Stimulated activated memory B cell treated with anti-CD40 and anti-IgM and Interleukin-4, amounts not matched to agents 10 μg/mL and 1 μg/mL and 100 μg/mL, for 72 hours (primary cell): ENCODE results near the gene SPIRE1.
"Not testable (repeated sequence)": the region's sequence is repeated elsewhere in the genome, so short reads cannot be mapped to it uniquely, and the experiment has no call there.

Experiments used
- ATAC-seq: fragments of 150-1000 bp; cut with Tn5 transposase; 2 replicates; pipeline ENCODE4 v1.10.0; 2021
- H3K27ac Mint-ChIP-seq: one replicate; pipeline ENCODE4 v1.8.0; 2022; ENCODE audit warnings: mild to moderate bottlenecking, mixed read lengths
- H3K27me3 Mint-ChIP-seq: one replicate; pipeline ENCODE4 v1.8.0; 2022; ENCODE audit warnings: mixed read lengths
- H3K36me3 Mint-ChIP-seq: one replicate; pipeline ENCODE4 v1.8.0; 2022; ENCODE audit warnings: mixed read lengths
- H3K4me1 Mint-ChIP-seq: one replicate; pipeline ENCODE4 v1.8.0; 2022; ENCODE audit warnings: mixed read lengths
- H3K4me3 Mint-ChIP-seq: one replicate; pipeline ENCODE4 v1.8.0; 2022; ENCODE audit warnings: mild to moderate bottlenecking, moderate library complexity, mixed read lengths
- H3K9me3 Mint-ChIP-seq: one replicate; pipeline ENCODE4 v1.8.0; 2022; ENCODE audit warnings: mixed read lengths

The SPIRE1 gene

GRCh38 chr18:12630136-12630535, 27.8 kb downstream of the SPIRE1 start:
- Mint-ChIP-seq H3K27me3 (no peaks in the 10 kb centered on the region), H3K36me3 (peaks cover 11% of the 10 kb centered on the region), H3K4me3 (no peak overlapping the region), H3K4me1 (no peaks in the 10 kb centered on the region), H3K27ac (no peak overlapping the region), H3K9me3 (no peaks in the 10 kb centered on the region)
- no peak for ATAC-seq

DNA sequence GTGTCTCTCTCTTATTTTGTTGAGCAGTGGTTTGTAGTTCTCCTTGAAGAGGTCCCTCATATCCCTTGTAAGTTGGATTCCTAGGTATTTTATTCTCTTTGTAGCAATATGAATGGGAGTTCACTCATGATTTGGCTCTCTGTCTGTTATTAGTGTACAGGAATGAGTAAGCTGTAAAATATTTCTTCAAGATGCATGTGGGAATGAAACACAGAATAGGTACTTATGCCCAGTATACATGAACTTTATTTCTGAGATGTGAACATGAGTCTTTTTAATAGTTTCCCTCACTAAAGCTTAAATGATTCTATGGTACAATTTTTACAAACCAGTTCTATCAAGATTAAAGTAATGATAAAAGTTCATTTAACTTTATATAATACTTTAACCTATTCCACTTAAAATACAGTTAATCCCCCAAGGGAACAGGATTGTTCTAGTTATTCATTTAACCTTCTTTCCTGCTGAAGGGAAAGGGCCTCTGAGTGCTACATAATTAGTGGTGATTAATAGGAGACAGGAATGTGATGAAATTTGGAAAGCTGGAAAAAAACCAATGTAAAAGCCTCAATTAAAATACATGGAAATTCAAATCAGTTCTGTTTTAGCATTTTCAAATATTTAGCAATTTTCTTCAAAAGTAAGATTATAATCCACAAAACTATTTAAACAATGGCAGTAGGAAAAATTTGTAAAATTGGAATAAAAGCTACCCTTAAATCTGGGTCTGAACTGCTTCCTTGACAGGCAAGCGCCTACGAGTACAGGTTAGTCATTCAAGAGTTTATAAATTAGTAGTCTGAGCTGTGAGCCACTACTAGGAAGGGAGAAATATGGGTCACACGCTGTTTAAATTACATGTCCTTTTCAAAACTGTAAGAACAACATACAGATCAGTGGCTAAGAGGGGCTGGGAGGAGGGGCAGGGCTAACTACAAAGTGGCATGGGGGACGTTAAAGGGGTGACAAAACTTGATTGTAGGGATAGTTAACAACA, 28.9 kb downstream of the SPIRE1 start:
- H3K36me3 Mint-ChIP-seq: peaks cover 11% of the 10 kb centered on the region
- no peaks in the 10 kb centered on the region for H3K9me3 Mint-ChIP-seq
- no peak for ATAC-seq
- H3K27ac Mint-ChIP-seq: no peak overlapping the region
- H3K27me3 Mint-ChIP-seq: no peaks in the 10 kb centered on the region
- no peak overlapping the region for H3K4me3 Mint-ChIP-seq
- no peaks in the 10 kb centered on the region for H3K4me1 Mint-ChIP-seq

- H3K4me3 Mint-ChIP-seq, H3K27ac Mint-ChIP-seq, H3K36me3 Mint-ChIP-seq: not testable (repeated sequence)
These were observed 30.7 kb downstream of the SPIRE1 start for GRCh38 chr18:12627199-12627598.

GRCh38 chr18:12625241-12625640, 32.7 kb downstream of the SPIRE1 start:
- no peaks in the 10 kb centered on the region for H3K4me1 Mint-ChIP-seq
- no peak overlapping the region for H3K4me3 Mint-ChIP-seq
- no peak for ATAC-seq
- H3K36me3 Mint-ChIP-seq: peaks cover 4% of the 10 kb centered on the region
- no peaks in the 10 kb centered on the region for H3K27me3 Mint-ChIP-seq
- peaks cover 4% of the 10 kb centered on the region for H3K9me3 Mint-ChIP-seq
- no peak overlapping the region for H3K27ac Mint-ChIP-seq

More at GRCh38 chr18:12627199-12627598, 30.7 kb downstream of the SPIRE1 start:
- H3K27me3 Mint-ChIP-seq, ATAC-seq, H3K9me3 Mint-ChIP-seq, H3K4me1 Mint-ChIP-seq: not testable (repeated sequence)

DNA sequence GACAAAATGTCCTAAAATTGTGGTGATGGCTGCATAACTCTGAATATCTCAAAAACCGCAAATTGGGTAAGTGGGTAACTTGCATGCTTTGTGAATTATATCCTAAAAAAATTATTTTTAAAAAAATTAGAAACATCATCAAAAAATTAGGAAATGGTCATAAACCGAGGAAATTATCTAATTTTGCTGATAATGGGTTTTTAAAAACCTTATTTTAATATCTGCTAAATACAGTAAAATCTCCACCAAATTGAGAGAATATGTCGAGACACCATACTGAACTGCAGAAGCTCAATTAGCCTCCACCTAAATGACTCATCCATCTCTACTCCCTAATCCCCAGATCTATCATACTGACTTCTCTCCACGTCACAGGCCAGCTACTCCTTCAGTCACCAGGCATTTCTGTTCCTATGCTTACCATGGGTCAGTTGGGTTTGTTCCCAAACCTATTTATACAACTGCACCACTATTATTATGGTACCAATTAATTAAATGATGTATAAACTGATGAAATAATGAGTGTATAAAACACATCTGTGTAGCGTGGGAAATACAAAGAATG, 36.1 kb downstream of the SPIRE1 start:
- H3K4me1 Mint-ChIP-seq: no peaks in the 10 kb centered on the region
- ATAC-seq: no peak
- H3K27me3 Mint-ChIP-seq: no peaks in the 10 kb centered on the region
- no peak overlapping the region for H3K27ac Mint-ChIP-seq
- H3K36me3 Mint-ChIP-seq: no peaks in the 10 kb centered on the region
- peaks cover 4% of the 10 kb centered on the region for H3K9me3 Mint-ChIP-seq
- H3K4me3 Mint-ChIP-seq: no peak overlapping the region

DNA sequence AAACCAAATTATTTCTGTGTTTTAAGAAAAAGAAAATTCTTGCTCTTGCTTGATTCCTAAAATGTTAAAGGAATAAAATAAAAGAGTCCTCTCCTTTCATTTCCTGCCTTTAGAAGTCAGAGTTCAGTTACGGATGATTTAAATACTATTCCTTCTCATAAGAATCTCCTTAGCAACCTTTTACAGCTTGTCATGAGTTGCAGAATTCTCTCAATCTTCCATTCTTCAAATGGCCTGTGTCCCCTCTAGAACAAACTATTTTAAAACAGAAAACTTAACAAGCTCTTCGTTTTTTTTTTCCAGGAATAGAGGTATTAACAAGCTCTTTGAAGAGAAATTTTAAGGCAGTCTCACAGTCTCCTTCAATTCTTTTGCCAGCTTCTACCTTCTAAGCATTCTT, 42.2 kb downstream of the SPIRE1 start:
- Mint-ChIP-seq H3K36me3 (no peaks in the 10 kb centered on the region), H3K9me3 (no peaks in the 10 kb centered on the region), H3K4me3 (no peak overlapping the region), H3K27ac (no peak overlapping the region), H3K4me1 (no peaks in the 10 kb centered on the region), H3K27me3 (peaks cover 9% of the 10 kb centered on the region)
- no peak for ATAC-seq

DNA sequence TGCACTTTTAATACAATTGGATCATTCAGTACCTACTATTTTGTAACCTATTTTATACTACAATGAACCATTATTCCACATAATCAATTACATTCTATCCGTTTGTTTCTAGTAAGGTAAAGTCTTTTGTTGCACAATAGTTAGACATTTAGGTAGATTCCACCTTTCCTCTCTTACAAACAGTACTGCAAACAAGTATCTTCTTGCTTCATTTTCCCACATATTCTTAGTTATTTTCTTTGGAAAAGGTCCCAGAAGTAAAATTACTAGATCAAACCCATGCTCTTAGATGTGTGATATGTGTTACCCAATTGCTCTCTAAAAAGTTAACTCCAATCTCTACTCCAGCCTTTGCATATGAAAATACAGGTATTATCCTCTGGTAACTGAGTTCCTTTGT, 49.6 kb downstream of the SPIRE1 start:
- H3K9me3 Mint-ChIP-seq: no peaks in the 10 kb centered on the region
- no peaks in the 10 kb centered on the region for H3K36me3 Mint-ChIP-seq
- ATAC-seq: no peak
- no peak overlapping the region for H3K4me3 Mint-ChIP-seq
- H3K4me1 Mint-ChIP-seq: no peaks in the 10 kb centered on the region
- H3K27ac Mint-ChIP-seq: no peak overlapping the region
- no peaks in the 10 kb centered on the region for H3K27me3 Mint-ChIP-seq

DNA sequence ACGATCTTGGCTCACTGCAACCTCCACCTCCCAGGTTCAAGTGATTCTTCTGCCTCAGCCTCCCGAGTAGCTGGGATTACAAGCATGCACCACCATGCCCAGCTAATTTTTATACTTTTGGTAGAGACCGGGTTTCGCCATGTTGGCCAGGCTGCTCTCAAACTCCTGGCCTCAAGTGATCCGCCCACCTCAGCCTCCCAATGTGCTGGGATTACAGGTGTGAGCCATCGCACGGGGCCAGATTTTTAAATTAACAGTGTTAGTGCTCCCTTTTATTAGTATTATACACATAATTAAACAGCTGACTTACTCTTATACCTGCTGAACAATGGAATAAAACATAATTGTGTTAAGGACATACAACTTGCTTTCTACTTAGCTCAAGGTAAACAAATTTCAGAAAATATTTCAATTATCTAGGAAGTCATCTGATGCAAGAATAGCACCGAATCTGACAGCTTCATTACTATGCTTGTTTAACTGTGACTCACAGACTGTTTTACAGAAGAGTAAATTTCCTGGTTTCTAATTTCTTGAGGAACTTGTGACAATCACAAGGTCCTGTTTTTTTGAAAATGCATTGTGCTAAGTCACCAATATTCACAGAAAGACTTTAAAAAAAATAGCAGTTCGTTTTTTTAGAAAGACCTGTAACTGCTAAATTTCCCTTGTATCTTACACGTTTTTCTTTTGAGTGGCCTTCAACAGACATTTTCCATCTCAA, 51.2 kb downstream of the SPIRE1 start:
- Mint-ChIP-seq H3K27me3 (no peaks in the 10 kb centered on the region), H3K36me3 (no peaks in the 10 kb centered on the region), H3K9me3 (no peaks in the 10 kb centered on the region), H3K4me3 (no peak overlapping the region), H3K27ac (no peak overlapping the region), H3K4me1 (no peaks in the 10 kb centered on the region)
- ATAC-seq: no peak

DNA sequence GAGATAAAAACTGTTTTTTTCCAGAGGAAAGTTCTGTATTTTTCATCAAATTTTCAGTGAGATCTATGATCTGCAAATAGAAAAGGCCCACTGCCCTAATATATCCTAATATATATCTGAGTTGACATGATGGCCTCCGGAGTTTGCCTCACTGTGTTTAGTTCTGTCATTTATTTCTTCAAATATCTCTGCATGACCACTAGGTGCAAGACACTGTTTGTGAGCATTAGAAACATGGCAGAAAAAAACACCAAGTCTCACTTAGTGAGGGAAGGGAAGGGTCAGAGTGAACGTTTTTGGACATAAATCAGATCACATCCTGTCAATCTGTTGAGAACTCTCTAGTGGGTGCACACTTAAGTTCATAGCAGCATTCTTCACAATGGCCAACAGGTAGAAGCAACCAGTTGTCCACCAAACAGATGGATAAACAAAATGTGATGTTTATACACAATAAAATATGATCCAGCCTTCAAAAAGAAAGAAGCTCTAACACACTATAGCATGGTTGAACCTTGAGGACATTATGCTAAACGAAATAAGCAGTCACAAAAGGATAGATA, 53.4 kb downstream of the SPIRE1 start:
- Mint-ChIP-seq H3K4me3 (no peak overlapping the region), H3K4me1 (no peaks in the 10 kb centered on the region), H3K36me3 (no peaks in the 10 kb centered on the region), H3K27ac (no peak overlapping the region), H3K9me3 (no peaks in the 10 kb centered on the region), H3K27me3 (no peaks in the 10 kb centered on the region)
- no peak for ATAC-seq

DNA sequence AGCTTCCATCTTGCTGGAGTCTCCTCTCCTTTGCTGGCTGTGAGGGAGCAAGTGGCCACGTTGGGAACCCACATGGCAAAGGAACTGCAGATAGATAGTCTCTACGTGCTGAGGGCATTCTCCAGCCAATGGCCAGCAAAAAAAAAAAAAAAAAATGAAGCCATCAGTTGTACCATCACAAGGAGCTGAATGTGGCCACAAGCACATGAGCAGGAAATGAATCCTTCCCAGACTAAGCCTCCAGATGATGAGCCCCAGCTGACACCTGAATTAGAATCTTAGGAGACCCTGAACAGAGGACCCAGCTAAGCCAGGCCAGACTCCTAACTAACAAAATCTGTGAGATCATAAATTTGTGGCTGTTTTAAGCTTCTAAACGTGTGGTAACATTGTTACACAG, 57.9 kb downstream of the SPIRE1 start:
- H3K4me1 Mint-ChIP-seq: peaks cover 6% of the 10 kb centered on the region
- no peak overlapping the region for H3K27ac Mint-ChIP-seq
- no peaks in the 10 kb centered on the region for H3K9me3 Mint-ChIP-seq
- ATAC-seq: no peak
- no peaks in the 10 kb centered on the region for H3K36me3 Mint-ChIP-seq
- no peak overlapping the region for H3K4me3 Mint-ChIP-seq
- H3K27me3 Mint-ChIP-seq: no peaks in the 10 kb centered on the region

DNA sequence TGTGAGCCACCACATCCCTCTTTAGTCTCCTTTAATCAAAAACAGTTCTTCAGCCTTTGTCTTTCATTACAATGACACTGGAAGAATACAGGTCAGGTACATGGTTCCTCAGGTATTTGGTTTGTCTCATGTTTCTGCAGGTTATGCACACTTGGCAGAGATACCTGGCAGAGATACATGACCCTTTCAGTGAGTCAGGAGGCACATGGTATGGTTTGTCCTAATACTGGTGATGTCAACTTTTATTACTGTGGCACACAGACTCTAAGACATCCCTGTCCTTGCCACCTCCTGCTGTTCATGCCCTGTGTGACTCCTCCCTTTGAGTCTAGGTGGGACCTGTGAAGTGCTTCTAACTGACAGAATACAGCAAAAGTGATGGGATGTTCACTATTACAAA, 58.4 kb downstream of the SPIRE1 start:
- Mint-ChIP-seq H3K9me3 (no peaks in the 10 kb centered on the region), H3K4me3 (no peak overlapping the region), H3K36me3 (no peaks in the 10 kb centered on the region), H3K27me3 (no peaks in the 10 kb centered on the region), H3K27ac (no peak overlapping the region), H3K4me1 (peaks cover 6% of the 10 kb centered on the region)
- ATAC-seq: peak; percentile 21

DNA sequence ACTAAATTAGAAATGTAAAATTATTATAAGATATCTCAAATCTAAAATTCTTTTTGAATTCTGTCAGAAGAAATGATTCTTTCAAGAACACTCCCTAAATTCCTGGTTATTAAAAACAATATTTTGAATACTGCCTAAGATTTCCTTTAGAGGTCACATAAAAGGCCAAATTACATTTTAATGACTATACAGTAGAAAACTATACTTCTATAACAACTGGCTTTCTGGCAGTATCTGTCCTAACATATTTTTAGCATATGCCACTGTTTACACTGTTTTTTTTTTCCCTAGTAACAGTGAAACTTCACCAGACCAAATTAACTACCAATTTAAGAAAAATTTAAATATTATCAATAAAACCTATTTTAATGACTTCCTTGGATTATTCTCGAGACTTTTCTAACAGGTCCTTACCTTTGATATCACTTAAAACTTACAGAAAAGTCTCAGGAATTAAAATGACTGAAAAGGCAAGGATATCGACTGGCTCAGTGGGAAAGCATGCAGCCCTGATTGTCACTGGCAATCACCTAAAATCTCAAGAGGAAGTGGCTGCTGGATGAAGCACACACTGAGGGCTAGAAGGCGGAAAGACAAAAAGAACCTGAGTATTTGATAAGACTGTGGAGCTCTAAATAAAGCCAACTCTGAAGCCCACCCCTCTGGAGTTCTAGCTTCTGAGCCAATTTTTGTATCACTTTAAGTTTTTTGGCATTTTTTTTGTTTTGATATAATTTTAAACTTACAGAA, 59.6 kb downstream of the SPIRE1 start:
- Mint-ChIP-seq H3K4me3 (no peak overlapping the region), H3K4me1 (peaks cover 6% of the 10 kb centered on the region), H3K27me3 (no peaks in the 10 kb centered on the region), H3K36me3 (no peaks in the 10 kb centered on the region), H3K27ac (no peak overlapping the region), H3K9me3 (no peaks in the 10 kb centered on the region)
- no peak for ATAC-seq

GRCh38 chr18:12597760-12598159, 60.1 kb downstream of the SPIRE1 start:
- no peaks in the 10 kb centered on the region for H3K27me3 Mint-ChIP-seq
- H3K36me3 Mint-ChIP-seq: no peaks in the 10 kb centered on the region
- ATAC-seq: no peak
- no peaks in the 10 kb centered on the region for H3K9me3 Mint-ChIP-seq
- peaks cover 6% of the 10 kb centered on the region for H3K4me1 Mint-ChIP-seq
- no peak overlapping the region for H3K27ac Mint-ChIP-seq
- no peak overlapping the region for H3K4me3 Mint-ChIP-seq

- Mint-ChIP-seq H3K27me3 (no peaks in the 10 kb centered on the region), H3K9me3 (no peaks in the 10 kb centered on the region), H3K4me1 (peaks cover 6% of the 10 kb centered on the region), H3K27ac (no peak overlapping the region), H3K36me3 (no peaks in the 10 kb centered on the region), H3K4me3 (no peak overlapping the region)
- no peak for ATAC-seq
These were observed 62.2 kb downstream of the SPIRE1 start for GRCh38 chr18:12595571-12596255.
